Esophagus muscularis mucosa (tissue), 4 donors: ENCODE results near the gene PDPN.

Experiments used
- EP300 ChIP-seq: sonication (generic); formaldehyde crosslinking; IDR thresholded peaks from one replicate; pipeline ENCODE4 v1.6.1; 2017; ENCODE audit warnings: antibody characterized with exemption
- POLR2A ChIP-seq: fragments of 450-650 bp; IDR thresholded peaks from one replicate; pipeline ENCODE4 v1.6.1; 2017; ENCODE audit warnings: antibody characterized with exemption, moderate library complexity, mild to moderate bottlenecking, low read depth
- POLR2AphosphoS5 ChIP-seq, 2 donors: sonication (generic); formaldehyde crosslinking; IDR thresholded peaks; one replicate each; pipeline ENCODE4 v1.6.1; 2017; ENCODE audit warnings: antibody characterized with exemption in 2 of 2
- TF ChIP-seq, protein P1 (sequence below), 3 experiments: fragments of 200-600 bp in 2 of 3; fragments of 450-650 bp in 1 of 3; sonication (generic) in 2 of 3; IDR thresholded peaks; one replicate each; pipeline ENCODE4 v1.5.1; 2017 to 2019; ENCODE audit warnings: antibody characterized with exemption in 3 of 3, mild to moderate bottlenecking in 2 of 3, moderate library complexity in 1 of 3

DNA sequence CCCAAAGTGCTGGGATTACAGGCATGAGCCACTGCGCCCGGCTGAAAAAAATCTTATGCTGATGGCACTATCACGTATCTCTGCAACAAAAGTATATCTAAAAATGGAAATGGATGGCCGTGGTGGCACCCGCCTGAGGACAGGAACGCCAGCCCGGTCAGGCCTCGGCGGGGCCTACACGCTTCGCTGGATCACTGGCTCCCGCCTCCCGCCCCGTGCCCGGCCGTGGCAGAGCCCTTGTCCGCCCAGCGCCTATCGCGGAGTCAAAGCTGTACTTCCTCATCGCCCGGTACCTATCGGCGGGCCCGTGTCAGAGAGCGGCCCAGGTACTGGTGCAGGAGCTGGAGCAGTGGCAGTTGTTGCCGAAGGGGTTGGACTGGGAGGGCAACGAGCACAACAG lies 28.8 kb upstream of the PDPN start:
- TF ChIP-seq, protein P1, sequence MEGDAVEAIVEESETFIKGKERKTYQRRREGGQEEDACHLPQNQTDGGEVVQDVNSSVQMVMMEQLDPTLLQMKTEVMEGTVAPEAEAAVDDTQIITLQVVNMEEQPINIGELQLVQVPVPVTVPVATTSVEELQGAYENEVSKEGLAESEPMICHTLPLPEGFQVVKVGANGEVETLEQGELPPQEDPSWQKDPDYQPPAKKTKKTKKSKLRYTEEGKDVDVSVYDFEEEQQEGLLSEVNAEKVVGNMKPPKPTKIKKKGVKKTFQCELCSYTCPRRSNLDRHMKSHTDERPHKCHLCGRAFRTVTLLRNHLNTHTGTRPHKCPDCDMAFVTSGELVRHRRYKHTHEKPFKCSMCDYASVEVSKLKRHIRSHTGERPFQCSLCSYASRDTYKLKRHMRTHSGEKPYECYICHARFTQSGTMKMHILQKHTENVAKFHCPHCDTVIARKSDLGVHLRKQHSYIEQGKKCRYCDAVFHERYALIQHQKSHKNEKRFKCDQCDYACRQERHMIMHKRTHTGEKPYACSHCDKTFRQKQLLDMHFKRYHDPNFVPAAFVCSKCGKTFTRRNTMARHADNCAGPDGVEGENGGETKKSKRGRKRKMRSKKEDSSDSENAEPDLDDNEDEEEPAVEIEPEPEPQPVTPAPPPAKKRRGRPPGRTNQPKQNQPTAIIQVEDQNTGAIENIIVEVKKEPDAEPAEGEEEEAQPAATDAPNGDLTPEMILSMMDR (IDR thresholded peaks at IDR 0.05): no peak
- TF ChIP-seq POLR2A (no peak), EP300 (no peak), POLR2AphosphoS5 (IDR thresholded peaks at IDR 0.05) (no peak)
